Right lung (tissue), 5 donors: ENCODE results near the gene MDH1B. TPM values are rescaled to one million over a fixed set of nuclear protein-coding genes. Genes with fewer than 3 reads are reported as not detected.

ENCODE experiments used
- DNase-seq, 2 donors: peaks; one replicate each; pipeline ENCODE4 v3.0.0-alpha.2; 2013
- polyA plus RNA-seq, 5 donors: library from polyadenylated mRNA; unstranded; fragments of 120-200 nt; gene quantifications; one replicate each; pipeline versions ENCODE4 v1.2.1 to v1.2.3, GENCODE V29; 2013; ENCODE audit warnings: inconsistent platforms in 1 of 5, low replicate concordance in 1 of 5; ENCODE audit not compliant: insufficient read length in 5 of 5, insufficient read depth in 1 of 5

The MDH1B gene
- polyA plus RNA-seq, 5 donors, result 3.8 to 7.7 (median 6.2) TPM

DNA sequence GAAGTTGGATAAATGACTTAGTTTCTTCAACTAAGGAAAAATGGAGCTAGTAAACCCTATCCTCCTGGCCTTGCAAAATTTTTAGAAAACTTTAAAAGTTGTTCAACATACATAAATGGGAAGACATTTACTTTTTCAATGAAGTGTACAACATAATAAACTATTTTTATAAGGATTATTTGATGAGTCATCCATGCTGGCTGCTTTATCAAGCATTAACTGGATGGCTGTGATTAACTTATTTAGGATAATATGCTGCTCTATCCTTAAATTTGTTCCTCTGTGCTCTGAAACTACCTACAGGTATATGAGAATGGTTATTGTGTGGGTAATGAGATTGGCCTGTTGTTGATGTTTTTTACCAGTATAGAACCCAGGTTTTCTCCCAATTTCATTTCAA lies 68.2 kb downstream of the MDH1B start:
- DNase-seq, result no peak

GRCh38 chr2:206693399-206694137 lies 71.6 kb downstream of the MDH1B start:
- peak; percentile 24 to 40 for DNase-seq

GRCh38 chr2:206692971-206693370 lies 72.2 kb downstream of the MDH1B start:
- no peak for DNase-seq

DNA sequence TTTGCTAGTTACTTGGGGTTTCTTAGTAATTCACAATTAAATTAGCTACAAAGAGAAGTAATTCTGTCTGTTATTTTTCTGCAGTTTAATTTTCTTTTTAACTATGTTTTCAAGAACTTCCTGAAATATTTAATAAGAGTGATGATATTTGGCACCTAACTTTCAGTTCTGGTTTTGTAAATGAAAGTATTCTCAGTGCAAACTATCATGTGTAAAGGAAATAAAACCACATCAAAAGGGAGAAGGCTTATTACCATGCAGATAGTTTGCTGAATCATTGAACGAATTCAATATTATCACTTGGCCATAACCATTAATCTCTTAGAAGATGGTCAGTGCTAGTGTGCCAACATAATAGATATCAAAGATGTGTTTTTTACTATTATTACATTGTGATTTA lies 76.1 kb downstream of the MDH1B start:
- DNase-seq, result no peak

- no peak for DNase-seq
Observed at GRCh38 chr2:206688453-206688852, 76.7 kb downstream of the MDH1B start.

Other genes starting within 250 kb of the MDH1B start
- gene FAM237A, start 122.8 kb downstream of the MDH1B start, polyA plus RNA-seq, result not detected
- gene DYTN, start 46.9 kb downstream of the MDH1B start, polyA plus RNA-seq, result not detected
- gene FASTKD2, start 278 bp upstream of the MDH1B start, polyA plus RNA-seq, result 10 to 100 TPM; 29.7 to 44.3 (median 37.3) TPM
- under 1 TPM; 0.31 to 0.57 (median 0.40) TPM for gene CPO, start 174.2 kb upstream of the MDH1B start, polyA plus RNA-seq